HG02981 (cell line): ENCODE measurements around the gene WDR70.
"Not testable (repeated sequence)": the region's sequence is repeated elsewhere in the genome, so short reads cannot be mapped to it uniquely, and the experiment has no call there.

Experiments
- ATAC-seq: cut with Tn5 transposase; IDR thresholded peaks from one replicate; pipeline ENCODE4 v1.9.1; 2021; ENCODE audit warnings: mild to moderate bottlenecking, moderate library complexity; ENCODE audit not compliant: unreplicated experiment

The WDR70 gene

DNA sequence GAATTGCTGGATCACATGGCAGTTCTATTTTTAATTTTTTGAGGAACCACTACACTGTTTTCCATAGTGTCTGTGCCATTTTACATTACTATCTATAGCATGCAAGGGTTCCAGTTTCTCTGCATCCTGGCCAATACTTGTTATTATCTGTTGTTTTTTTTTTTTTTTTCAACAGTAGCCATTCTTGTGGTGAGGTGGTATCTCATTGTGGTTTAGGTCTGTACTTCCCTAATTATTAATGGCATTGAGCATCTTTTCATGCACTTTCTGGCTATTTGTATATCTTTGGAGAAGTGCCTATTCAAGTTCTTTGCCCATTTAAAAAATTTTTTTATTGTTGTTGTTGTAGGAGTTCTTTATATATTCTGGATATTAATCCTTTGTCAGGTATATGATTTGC lies 363.0 kb downstream of the WDR70 start:
- ATAC-seq = no peak

DNA sequence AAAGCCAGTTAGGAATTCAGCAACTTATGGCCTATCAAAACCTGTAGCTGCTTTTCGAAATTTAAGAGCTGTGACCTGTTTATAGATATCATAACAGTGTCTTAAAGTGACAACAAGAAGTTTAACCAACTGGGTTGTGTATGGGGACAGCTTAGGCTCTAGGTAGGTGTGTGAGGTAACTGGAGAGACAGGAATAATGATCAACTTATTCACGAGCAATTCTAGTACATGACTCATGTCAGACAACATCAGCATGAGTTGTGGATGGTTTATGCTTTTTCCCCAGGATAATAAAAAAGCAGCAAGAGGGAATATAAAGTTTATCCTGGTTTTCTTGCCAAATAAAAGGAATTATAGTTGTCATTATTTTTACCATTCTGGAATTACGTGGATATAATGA lies 372.1 kb downstream of the WDR70 start:
- ATAC-seq = no peak

DNA sequence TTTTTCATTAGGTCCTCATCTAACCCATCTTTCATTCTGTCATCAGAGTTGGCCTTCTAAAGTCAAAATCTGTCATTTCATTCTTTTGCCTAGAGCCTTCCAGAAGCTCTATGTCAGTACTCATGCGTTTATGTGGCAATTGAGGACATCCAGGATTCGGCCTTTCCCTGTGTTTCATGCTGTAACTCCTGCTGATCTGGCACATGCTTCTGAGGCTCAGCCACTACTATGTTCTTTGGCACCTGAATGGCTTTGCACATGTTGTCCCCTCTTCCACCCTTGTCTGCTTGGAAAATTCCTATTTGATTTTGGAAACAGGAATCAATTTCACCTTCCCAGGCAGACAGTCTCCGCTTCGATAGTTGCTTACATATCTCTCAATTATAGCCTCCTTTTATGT lies 375.9 kb downstream of the WDR70 start:
- ATAC-seq = no peak

DNA sequence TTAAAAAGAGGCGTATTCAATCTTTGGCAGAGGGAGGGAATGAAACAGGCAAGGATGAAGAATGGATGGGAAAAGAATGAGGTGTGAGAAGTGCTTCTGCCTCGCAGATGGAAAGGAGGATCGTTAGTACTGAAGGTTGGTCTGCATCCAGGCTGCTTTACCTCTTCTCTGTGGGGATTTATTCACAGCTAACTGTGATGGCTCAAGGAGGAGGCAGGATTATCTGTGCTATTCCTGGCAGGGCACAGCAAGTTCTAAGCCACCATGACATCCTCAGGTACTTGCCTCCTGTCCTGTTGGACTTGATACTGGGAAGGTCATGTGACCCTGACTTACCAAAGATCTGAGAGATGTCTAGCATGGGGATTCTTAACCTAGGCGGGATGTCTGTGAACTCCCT lies 376.5 kb downstream of the WDR70 start:
- no peak for ATAC-seq

DNA sequence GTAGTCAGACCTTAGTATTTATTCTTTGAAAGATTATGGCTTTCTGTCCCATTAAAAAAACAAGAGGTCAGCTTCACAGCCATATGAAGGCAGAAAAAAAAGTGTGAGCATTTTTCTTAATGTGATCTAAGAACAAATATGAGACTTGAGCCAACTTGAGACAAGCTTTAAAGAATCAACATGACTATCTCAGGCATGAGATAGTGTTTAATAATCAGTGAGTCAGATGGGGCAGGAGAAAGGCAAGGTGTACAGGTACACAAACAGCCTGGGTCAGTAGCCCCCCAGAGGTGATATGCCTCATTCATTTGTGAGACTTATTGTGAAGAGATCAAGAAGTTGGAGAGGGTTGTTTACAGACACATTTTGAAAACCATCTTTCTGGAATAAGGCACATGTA lies 377.1 kb downstream of the WDR70 start:
- no peak for ATAC-seq

DNA sequence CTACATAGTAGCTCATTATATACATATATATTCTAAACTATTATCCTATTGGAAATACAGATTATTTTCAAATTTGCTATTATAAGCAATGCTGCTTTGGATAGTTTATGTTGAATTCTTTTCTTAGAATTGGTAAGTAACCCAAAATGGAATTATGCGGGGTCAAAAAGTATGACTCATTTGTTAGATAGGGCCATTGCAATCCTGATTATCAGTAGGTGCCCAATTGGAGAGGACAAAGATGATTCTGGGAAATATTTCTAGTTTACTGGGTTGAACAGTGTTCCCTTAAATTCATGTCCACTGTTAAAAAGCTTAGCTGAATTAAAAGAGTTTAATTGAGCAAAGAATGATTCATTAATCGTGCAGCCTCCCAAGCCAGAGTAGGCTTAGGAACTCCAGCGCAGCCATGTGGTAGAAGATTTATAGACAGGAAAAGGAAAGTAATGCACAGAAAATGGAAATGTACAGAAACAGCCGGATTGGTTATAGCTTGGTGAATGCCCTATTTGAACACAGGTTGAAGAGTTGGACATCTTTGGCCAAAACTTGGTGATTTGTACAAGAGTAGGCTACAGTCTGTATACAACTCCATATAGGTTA lies 379.0 kb downstream of the WDR70 start:
- no peak for ATAC-seq

DNA sequence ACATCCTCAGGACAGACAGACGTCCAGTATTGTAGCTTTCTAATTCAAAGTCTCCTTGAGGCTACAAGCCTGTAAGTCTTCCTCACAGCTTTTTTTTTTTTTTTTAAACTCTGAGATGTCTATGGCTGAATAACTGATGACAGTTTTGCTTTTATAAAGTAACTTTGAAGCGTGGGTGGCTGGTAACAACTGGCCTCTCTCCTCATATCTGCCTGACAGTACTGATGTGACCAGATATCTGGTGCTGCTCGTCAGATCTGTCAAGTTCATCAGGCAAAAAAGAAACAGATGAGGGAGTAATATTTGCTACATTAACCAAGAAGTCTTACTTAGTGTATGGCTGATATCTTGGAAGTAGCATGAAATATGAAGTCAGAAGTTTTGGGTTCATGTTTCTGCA lies 388.1 kb downstream of the WDR70 start:
- ATAC-seq = no peak

DNA sequence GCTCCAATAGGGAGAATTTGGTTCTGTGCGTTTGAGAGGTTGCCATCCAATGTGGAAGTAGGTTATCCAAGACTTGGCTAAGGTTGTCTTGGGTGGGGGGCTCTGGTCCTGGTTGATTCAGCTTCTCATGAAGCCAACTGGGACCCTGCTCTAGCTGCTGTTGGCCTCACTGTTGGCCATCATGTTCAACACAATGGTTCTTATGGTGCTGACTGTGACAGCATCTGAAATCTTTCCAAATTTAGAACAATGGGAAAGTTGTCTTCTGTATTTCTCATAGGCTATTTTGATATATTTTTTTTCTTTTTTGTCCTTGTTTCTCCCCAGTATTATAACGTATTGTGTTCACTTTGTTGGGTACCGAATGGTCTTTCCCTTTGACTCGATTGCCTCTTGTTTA lies 388.8 kb downstream of the WDR70 start:
- no peak for ATAC-seq

DNA sequence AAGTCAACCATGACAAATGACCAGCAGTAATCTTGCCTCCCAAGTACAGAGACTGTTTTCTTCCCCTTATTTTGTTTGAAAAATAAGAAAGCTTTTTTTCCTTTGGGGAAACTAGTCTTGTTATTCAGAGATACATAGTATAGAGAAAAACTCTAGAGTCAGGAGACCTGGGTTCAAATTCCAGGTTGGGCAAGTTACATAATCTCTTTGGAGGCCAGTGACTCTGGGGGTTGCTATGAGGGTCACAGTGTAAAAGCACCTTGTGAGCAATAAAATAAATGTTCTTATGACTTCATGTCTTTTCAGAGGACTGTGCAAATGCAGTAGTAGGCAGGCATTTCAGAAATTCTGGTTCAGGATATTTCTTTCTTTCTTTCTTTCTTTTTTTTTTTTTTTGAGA lies 389.3 kb downstream of the WDR70 start:
- ATAC-seq = no peak

DNA sequence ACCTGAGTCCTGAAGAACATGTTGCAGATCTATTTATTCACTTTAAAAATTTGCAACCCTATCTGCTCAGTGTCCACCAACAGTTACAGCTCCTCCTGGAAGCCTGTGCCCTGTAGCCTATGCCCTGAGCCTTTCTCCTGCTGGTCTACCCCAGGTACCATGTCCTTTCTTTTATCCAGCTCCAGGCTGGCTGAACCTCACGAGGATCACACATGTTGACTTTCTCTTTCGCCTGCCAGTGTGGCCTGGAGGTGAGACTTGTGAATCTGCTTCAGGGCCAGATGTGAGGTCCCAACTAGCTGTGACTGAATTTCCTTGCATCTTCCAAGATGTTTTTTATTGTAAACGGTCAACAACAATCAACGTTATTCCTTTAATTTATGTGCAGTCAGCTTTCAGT lies 390.0 kb downstream of the WDR70 start:
- no peak for ATAC-seq

DNA sequence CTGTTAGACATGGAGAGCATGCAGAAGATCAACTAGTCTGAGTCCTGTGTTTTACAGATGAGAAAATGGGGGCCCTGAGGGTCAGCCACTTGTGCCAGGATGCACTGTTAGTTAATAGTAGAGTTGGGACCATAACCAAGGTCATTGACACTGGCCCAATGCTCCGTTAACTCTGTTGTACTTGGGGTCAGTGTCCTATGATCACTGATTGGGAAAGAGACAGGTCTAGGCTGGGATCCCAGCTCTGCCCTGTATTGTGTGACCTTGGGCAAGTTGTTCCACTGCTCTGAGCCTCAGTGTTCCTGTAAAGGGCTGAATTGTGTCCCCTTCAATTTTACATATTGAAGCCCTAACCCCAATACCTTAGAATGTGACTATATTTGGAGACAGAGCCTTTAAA lies 390.7 kb downstream of the WDR70 start:
- no peak for ATAC-seq

DNA sequence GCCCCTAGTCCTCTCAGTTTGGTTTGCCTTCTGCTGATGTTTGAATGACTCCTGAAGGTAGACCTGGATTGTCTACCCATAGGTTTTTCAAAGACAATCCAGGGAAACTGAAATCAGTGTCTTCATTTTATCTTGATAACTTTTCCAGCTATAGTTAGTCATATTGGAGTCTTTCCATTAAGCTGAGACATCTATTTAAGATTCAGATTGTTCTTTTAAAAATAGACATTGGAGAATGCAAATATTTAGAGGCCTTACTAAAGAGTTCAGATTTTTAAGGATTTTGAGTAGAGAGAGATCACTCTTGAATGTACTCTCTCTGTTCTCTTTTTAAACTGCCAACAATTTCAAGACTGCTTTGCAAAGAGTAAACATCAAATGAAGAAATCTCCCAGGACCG lies 391.7 kb downstream of the WDR70 start:
- no peak for ATAC-seq

DNA sequence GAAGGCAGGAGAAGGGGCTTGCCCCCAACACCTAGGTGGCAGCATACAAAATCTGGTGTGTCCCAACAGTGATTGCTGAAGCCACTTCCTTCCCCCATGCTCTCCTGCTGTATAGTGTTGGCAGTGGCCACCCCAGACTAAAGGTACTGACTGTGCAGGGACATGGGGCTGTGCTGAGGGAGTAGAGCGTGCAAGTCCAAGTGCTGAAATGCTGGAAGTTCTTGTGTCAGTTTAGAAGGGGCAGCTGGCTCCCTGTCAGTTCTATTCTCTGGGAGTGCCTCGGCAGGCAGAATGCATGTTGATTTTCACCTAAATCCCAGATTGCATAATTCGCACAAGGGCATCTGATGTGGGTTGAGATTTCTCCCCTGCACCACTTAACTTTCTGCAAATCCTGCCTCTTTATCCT lies 392.1 kb downstream of the WDR70 start:
- ATAC-seq = no peak

DNA sequence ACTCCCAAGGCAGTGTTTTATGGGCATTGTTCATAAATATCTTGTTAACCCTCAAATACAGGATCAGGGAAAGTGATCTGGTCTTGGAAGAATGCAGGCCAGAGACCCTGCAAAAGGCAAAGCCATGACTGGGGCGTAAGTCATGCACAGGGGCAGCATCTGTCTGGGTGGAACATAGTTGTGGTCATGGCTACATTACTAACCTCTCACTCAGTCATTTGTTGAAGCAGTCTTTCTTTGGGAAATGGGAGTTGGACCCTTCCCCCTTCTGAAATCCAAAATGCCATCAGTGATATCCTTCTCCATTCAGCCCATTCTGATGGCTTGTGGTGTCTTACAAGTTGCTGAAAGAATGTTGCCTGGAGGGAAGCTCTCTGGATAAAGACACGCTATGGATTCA lies 392.6 kb downstream of the WDR70 start:
- ATAC-seq = no peak

DNA sequence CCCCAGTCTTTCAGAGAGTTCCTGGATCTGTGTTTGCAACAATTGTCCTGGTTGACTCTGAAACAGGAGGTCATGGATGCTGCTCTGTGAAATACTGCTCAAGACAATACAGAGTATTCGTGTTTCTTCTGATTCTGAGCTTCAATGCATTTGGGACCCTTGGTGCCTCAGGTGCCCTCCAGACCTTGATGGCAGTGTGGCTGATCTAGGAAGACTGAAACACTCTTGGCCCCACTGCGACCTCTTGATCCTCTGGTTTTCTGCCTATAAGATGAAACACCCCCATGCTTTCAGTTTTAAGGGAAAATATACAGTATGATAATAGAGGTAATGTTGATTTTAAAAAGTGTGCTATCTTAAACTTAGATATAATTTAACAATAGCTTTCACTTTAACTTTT lies 393.1 kb downstream of the WDR70 start:
- ATAC-seq = no peak

DNA sequence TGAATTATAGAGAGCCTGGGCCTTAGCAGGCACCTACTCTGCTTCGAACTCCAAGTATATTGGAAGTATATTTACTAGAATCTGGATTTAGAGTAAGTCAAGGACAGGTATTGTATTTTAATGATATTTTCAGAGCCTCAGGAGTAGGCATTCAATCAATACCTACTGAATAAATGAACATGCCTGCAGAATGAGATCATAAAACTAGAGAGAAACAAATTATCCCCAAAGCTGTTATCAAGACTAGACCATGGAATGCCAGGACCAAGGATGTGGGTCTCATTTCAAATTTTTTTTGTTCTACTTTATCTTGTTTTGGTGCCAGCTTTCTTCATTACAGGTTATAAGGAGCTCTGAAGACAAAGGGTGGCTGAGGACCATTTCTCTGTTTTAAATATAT lies 394.7 kb downstream of the WDR70 start:
- no peak for ATAC-seq

DNA sequence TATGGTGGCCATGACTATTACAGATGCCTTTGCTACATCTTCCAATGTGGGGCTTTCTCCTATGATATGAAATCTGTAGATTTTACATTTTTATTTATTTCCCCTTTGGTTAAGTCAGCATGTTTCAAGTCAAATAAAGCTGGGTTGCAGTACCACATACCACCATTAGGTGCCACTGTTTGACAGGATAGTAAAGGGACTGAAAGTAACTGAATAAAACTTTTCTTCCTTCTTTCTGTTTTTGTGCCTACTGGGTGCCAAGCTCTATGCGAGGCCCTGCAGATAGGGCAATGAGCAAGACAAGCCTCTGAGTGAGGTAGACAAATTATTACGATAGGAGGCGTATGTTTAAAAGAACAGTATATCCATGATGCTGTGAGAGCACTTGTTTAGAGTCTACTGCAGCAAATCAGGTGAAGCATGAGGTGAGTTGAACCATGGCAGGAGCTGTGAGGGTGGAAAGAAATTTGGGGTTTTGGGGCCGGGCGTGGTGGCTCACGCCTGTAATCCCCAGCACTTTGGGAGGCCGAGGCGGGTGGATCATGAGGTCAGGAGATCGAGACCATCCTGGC lies 395.9 kb downstream of the WDR70 start:
- ATAC-seq = no peak

DNA sequence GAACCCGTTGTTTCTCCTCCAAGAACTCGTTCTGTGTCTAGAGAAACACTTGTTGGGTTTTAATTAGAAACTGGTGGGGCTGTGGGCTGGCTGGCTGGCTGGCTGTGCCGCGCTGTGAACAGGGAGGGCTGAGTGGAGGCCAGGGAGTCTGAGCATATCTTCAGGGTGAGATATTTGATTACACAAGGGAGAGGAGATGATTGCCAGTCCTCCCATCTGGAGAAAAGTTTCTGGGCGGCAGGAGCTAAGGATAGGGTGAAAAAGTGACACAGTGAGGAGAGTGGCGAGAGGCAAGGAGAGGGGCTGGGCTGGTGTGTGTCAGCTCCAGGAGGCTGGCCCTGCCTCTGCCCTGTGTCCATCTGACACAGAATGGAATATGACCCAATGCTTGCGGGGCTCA lies 397.7 kb downstream of the WDR70 start:
- no peak for ATAC-seq

DNA sequence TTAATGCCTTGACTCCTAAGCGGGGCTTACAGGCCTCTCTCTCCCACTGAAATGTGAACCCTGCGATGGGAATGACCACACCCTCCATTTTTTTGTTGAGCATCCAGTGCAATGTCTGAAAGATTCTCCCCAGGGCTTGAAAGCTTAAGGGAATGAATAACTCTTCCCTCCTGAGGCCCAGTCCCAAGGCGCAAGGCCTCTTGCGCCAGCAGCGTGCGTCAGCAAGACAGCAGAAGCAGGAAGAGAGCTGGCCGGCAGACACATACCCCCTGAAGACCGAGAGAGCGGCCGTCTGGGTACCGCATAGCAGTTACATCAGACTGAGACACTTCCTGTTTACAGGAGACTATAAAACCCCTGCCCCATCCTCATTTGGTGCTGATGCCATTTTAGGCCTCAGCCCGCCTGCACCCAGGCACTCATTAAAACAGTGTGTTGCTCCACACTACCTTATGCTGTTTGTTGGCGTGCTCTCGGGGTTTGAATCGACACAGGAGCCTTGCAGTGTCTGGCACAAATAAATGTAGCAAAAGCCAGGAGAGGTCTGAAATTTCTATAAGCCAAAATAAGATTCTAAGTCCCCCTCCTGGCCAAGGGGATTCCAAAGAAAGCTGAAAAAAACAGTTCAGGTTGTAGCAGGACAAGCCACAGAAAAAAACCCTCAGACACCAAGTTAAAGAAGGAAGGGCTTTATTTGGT lies 398.5 kb downstream of the WDR70 start:
- no peak for ATAC-seq

DNA sequence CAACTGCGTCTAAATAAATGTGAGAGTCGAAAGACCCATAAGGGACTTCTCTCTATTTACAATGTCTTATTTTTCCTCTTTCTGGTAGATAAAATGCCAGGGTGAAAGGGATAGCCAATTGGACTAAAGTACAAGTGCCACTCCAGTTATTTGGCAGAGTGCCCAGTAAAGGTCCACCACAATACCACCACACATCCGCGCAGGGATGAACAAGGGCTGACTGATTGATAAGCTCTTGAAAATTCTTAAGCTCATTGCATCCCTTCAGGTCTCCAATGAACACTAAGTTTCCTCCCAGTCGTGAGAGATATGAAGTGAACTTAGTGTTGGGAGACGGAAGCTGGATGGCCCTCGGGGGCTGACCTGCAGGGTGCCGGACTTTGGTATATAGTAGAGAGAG lies 402.3 kb downstream of the WDR70 start:
- ATAC-seq = not testable (repeated sequence)

DNA sequence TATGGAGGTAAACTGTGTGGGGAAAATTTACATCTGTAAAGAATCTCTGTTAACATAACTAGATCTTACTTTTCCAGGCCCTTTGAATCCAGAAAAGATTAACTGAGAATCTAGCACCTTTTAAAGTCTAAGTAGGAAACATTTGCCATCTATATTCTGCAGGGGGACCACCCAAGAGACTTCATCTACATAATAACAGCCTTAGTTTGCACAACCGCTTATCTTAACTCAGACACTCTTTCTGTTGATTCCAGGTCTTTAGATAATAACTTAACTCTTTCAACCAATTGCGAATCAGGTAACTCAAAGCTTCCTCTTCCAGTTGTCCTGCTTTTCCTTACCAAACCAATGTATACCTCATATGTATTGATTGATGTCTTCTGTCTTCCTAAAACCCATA lies 407.3 kb downstream of the WDR70 start:
- ATAC-seq = no peak

DNA sequence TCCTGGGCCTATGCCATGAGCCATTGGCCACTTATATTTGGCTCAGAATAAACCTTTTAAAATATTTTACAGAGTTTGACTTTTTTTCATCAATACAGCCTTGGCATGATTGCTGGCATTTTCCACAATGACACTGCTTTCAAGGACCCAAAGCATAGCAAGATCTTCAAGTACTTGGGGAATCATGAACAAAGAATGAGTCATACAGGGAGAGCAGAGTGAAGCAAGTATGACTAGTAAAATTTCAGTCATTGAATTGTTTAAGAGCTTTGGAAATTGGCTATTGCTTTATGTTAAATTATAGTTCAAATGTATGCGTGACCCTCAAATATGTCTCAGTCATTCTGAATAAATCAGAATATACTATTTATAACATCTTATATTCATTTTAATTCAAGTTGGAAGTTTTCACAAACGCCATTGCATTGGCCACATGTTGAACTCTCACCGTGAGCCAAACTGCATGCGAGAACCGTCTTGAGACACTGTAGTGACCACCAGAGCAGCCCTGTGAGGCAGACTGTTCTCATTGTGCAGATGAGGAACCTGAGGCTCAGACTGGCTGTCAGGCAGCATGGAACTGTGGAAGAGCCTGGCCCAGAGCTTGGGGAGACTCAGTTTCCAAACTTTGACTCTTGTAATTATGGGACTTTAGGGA lies 407.9 kb downstream of the WDR70 start:
- ATAC-seq = no peak
